T-helper 1 cell treated with Interleukin-12 subunit alpha and Interleukin-12 subunit beta and Interleukin-4 antibody, amounts not matched to agents 30 ng/mL and 1 ng/mL, for 36 hours (primary cell): ENCODE measurements around the gene SPIN4. TPM values are rescaled to one million over a fixed set of nuclear protein-coding genes. Genes with fewer than 3 reads are reported as not detected.
"Not testable (repeated sequence)": the region's sequence is repeated elsewhere in the genome, so short reads cannot be mapped to it uniquely, and the experiment has no call there.

ENCODE experiments used
- intact Hi-C: fragments of 100-400 bp; cut with micrococcal nuclease; formaldehyde crosslinking; loops from one replicate; pipeline ENCODE4 v1.15.1; 2024
- total RNA-seq: library from RNA; stranded (reverse); gene quantifications from 2 replicates; pipeline ENCODE4 v1.2.3, GENCODE V29; 2022

The SPIN4 gene
- total RNA-seq, result 4.8 and 5.0 TPM in 2 replicates

GRCh38 chrX:63350941-63351616 lies at the start of gene SPIN4:
Gene SPIN4, minus strand, starts transcription at chrX:63351332. Its CDS starts 513 bp downstream, at chrX:63350819.
- intact Hi-C loops, result loop anchor here (1.0 to 10.0 kb wide), 6 partner anchors 210 to 1684 kb away; partner anchors contain the start of genes MTMR8 and ZC3H12B

GRCh38 chrX:63400340-63400739 lies 49.2 kb upstream of the SPIN4 start:
- intact Hi-C loops, result no loop called here

- intact Hi-C loops, result no loop called here
Observed at GRCh38 chrX:63394872-63395271, 43.7 kb upstream of the SPIN4 start.

- intact Hi-C loops, result not testable (repeated sequence)
Observed at GRCh38 chrX:63393094-63393493, 42.0 kb upstream of the SPIN4 start.

GRCh38 chrX:63387411-63387810 lies 36.3 kb upstream of the SPIN4 start:
- intact Hi-C loops, result no loop called here

GRCh38 chrX:63384263-63384662 lies 33.1 kb upstream of the SPIN4 start:
- intact Hi-C loops, result not testable (repeated sequence)

- intact Hi-C loops, result not testable (repeated sequence)
Observed at GRCh38 chrX:63373012-63373411, 21.9 kb upstream of the SPIN4 start.

- intact Hi-C loops, result not testable (repeated sequence)
Observed at GRCh38 chrX:63367699-63368098, 16.6 kb upstream of the SPIN4 start.

- intact Hi-C loops, result no loop called here
Observed at GRCh38 chrX:63363788-63364187, 12.7 kb upstream of the SPIN4 start.

GRCh38 chrX:63361494-63361893 lies 10.4 kb upstream of the SPIN4 start:
- intact Hi-C loops, result no loop called here

GRCh38 chrX:63354484-63354883 lies 3.4 kb upstream of the SPIN4 start:
- intact Hi-C loops, result loop anchor here (10.0 kb wide), 3 partner anchors 330 to 1680 kb away; partner anchors contain the start of genes MTMR8 and ZC3H12B

- intact Hi-C loops, result loop anchor here (1.0 to 10.0 kb wide), 6 partner anchors 211 to 1684 kb away; partner anchors contain the start of genes MTMR8 and ZC3H12B
Observed at GRCh38 chrX:63350465-63350877, 661 bp downstream of the SPIN4 start.

GRCh38 chrX:63349307-63349706 lies 1.8 kb downstream of the SPIN4 start:
- intact Hi-C loops, result no loop called here

GRCh38 chrX:63330681-63331080 lies 20.5 kb downstream of the SPIN4 start:
- intact Hi-C loops, result no loop called here

- intact Hi-C loops, result no loop called here
Observed at GRCh38 chrX:63327788-63328187, 23.3 kb downstream of the SPIN4 start.

- intact Hi-C loops, result no loop called here
Observed at GRCh38 chrX:63299596-63299995, 51.5 kb downstream of the SPIN4 start.
